Activated CD4-positive, alpha-beta T cell treated with anti-CD3 and anti-CD28 coated beads for 1 hour (primary cell): Measurements from ENCODE around the gene MAST4.

Experiments used
- DNase-seq: peaks from one replicate; pipeline ENCODE4 v3.0.0-alpha.2; 2020

MAST4 gene

DNA sequence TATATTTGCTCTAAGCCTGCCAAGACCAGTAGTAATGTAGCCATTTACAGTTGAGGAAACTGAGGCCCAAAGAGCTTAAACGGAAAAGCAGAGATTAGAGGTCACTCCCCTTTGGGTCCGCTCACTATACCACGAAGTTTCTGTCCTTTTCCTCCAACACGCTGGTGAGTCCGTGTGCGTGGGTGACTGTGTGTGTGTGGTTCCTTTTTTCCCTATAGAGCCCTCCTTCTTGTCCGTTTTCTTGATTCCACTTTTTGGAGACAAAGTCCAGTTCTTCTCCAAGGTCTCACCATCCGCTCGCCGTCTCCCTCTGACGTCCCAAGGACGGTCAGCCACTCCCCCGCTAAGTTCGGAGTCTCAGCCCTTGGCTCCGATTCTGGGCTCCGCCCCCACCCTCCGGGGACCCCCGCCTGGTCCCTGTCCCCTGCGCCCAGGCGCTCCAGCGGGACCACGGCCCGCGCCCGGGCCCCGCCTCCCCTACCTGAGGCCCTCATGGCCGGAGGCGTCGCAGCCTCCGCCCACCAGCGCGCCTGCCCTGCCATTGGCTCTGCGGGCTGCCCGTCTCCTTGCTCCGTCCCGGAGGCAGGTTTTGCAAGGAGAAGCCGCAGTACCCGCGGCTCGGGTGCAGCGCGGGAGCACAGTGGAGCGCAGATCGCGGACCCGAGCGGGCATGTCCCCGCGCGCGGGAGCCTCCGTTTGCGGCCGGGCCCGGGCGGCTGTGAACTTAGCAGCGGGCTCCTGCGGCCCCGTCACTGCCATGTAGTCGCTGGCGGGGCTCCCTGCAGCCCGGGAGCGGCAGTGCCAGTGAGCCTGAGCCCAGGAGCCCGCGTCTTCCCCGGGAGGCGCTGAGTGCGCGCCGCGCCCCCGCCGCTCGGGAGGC, at the start of gene MAST4:
MAST4 (plus strand) TSS at position 638 of the 880 bp plus-strand sequence. CDS start 263 bp downstream, outside the sequence.
- DNase-seq, result peak; percentile 9

- no peak for DNase-seq
Measured at GRCh38 chr5:66546541-66546940, 49.7 kb upstream of the MAST4 start.

DNA sequence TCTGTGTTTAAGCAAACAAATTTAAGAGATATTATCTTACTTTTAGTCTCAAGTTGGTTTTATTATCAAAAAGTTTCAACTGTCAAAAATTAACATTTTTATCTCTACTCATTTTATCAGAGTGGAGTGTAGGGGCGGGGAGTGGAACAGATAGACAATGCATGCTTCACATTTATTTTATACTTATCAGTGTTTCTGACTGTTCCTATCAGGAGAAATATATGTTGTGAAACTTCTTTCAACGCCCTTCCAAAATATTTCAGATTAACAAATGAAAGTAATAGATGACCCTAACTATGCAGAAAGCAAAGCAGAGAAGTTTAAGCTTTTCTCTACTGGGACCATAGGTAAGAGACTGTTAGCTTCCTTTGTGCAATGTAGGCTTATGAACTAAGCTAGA, 44.9 kb upstream of the MAST4 start:
- DNase-seq, result no peak

DNA sequence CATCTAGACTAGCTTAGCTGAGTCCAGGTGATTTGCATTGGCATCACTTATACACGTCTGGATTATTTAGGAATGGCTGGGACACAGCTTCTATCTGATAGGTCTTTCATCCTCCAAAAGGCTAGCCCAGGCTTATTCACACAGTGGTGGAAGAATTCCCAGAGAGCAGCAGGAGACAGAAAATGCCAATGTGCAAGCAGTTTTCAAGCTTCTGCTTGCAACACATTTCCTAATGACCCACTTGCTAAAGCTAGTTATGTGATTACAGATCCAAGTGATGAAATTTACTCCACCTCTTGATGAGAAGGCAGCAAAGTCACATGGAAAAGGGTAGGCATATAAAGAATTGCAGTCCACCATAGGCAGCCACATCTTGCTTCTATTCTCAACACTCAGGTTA, 44.2 kb upstream of the MAST4 start:
- no peak for DNase-seq

- DNase-seq, result no peak
Measured at GRCh38 chr5:66553368-66553912, 42.8 kb upstream of the MAST4 start.

- DNase-seq, result no peak
Measured at GRCh38 chr5:66553916-66554575, 42.1 kb upstream of the MAST4 start.

GRCh38 chr5:66554884-66555283, 41.3 kb upstream of the MAST4 start:
- no peak for DNase-seq

DNA sequence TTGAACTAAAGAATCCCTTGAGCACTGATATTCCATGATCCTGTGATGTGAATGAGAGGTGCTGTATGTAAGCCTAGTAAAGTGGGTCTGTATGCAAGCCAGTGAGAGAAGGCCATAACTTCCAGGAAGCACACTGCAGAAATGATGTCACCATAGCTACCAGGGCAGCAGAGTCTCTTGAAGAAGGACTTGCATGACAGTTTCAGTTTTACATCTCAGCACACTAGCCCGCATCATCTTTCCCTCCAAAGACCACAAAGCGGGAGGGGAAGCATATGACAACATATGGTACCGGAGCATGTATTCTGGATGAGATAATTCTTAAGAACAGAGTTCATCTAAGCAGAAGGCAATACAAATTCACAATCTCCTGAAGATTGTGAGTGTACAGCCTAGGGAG, 37.6 kb upstream of the MAST4 start:
- DNase-seq, result no peak

DNA sequence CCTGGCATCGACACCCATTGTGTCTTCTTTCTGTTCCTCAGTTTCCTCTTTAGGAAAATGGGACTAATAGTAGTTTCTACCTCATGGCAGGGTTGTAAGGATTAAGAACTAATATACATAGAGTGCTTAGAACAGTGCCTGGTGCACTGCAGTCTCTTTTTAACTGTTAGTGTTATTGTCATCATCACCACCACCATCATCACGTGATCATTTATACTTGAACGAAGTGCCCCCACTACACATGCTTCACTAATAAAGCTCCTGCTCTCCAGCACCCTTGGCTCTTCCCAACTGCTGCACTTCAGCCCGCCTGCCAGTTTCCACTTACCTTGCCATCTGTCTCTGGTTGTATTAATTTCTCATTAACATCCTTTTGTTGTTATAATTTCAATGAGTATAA, 35.8 kb upstream of the MAST4 start:
- DNase-seq, result no peak

DNA sequence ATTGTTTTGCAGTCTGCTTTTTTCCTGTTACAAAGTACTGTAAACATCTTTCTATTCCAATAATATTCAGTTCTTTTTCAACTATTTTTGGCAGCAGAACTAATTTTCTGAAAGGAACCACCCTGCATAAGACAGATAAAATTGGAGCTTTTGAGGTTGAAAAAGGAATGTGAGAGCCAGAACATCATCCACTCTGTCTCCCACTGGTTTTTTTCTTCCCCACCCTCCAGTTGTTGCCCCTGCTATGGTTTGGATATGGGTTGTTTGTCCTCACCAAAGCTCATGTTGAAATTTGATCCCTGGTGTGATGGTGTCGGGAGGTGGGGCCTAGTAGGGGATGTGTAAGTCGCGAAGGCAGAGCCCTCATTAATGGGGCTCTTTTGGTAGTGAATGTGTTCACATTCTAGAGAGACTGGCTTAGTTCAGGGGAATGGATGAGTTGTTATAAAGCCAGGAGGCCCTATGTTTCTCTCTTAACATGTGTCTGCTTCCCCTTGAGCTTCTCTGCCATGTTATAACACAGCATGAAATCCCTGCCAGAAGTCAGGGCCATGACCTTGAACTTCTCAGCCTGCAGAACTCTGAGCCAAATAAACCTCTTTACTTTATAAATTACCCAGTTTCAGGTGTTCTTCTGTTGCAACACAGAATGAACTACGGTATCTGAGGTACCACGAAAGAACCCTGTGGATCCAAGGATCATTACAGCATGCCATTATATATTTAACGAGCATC, 34.8 kb upstream of the MAST4 start:
- no peak for DNase-seq

DNA sequence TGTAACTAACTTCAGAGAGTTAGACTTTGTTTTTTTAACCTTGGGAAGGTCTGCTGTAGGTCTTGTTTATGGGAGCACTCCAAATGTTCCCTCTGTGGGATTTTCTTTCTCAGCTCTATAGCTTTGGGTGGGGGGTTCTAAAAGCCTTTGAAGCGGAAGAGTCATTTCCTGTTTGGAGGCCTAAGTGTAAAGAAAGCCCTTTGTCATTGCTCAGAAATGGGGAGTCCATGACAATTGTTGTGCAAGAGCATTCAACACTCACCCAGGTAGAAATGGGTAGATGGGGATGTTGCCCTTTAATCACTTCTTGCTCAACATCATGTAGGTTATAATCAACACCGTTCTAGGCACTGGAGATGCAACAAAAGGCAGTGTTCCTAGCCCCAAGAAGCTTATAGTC, 30.3 kb upstream of the MAST4 start:
- DNase-seq, result no peak

DNA sequence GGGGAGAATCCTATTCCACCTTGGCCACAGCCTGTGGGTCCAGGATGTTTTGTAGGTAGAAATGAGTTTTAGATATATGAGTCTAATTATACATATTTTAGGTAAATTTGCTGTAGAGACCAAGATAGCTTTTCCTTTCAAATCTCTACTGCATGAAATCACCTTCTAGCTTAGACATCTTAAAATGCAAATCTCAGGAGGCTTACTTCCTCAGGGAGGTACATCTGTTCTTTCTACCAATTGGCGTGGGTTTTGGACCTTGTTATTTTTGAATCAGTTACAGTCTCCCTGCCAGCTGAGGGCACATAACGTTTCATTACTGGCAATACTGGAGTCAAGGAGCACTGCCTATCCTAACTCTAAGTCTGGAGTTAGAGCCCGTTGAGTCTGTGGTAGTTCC, 28.7 kb upstream of the MAST4 start:
- no peak for DNase-seq

DNA sequence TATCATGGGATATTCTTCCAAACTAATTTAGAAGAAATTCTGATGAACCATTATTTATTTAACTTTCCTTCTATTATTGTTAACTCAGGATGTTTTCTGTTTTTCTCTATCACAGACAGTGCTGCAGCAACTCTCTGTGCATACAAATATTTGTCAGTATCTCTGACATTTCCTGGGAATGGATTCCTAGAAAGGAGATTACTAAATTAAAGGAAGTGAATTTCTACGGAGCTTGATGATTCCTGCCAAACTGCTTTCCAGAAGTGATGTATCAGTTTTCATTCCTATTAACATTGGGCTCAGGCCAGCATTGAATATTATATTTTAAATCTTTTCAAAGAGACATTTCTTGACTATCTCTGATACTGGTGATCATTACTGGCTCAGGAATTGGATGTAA, 26.0 kb upstream of the MAST4 start:
- DNase-seq, result no peak

DNA sequence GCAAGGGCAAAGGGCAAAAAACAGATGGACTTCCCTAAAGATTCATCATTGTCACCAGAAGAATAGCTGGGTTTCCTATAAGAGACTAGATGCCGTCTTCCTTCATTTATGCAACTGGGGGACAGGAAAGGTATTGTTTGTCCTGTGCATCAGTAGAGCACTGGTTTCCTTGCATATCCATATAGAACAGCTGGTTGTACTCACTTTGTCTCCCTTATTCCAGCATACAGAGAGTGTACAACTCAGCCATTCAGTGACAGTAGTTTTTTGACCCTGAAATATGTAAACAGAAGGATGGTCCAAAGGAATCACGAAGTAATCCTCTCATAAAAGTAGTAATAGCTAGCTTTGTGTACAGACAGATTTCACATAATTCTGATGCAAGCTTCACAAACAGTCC, 22.5 kb upstream of the MAST4 start:
- DNase-seq, result no peak

DNA sequence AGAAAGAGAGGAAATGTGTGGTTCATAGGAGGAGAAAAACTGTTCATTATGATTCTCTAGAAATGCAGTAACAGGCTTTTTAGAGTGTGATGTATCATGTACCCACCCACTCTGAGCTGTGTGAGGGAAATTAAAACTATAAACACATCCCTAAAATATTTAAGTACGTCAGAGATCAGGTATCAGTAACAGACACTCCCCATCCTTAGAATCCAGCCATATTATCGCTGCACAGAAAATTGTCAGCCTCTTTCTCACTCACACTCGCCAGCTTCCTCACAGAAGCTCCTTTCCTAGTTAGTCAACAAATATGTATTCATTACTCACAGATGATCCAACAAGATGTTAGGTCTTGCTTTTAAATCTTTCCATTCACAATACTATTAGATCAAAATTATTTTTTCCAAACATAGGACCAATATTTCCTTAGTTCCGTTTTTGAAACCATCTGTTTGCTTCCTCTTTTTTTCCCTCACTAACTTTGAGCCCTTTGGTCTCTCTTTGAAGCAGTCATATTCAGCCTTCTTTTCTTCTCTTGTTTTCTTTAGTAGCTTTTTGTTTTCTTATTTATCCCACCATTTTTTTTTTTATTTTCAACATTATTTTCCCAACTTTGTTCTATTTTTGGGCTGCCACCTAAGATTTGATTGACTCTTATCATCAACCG, 13.6 kb upstream of the MAST4 start:
- DNase-seq, result no peak

DNA sequence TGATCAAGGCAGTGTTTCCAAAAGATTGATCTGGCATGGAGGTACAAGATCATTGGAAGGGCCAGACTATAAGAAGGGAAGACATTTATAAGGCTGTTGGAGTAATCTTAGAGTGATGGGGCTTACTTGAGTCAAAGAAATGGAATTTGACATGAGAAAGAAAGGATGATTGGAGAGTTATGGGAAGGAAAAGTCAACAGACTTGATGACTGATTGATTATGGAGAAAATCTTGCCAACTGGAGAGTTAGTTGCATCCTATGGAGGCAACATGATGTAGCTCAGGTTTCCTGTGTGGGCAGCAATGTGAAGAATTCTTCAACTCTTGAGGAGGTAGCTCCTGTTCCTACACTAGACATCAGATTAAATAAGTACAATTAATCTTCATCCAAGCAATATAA, 10.9 kb upstream of the MAST4 start:
- no peak for DNase-seq

DNA sequence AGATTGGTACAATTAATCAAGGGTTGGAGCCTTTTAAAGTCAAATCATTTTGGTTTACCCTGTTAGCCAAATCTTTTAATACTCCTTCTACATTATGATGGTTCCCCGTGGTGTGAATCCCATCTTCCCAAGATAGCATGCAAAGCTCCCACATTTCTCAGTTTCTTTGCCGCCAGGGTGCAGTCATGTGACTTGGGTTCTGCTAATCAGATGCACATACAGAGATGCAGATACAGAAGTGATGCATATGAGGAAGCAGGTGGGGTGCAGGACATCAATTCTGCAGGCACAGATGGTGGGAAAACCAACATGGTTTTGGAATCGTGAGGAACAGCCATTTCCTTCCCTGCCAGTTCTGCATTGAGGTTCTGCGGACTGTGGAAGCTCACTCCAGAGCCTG, 8.4 kb upstream of the MAST4 start:
- DNase-seq, result no peak

DNA sequence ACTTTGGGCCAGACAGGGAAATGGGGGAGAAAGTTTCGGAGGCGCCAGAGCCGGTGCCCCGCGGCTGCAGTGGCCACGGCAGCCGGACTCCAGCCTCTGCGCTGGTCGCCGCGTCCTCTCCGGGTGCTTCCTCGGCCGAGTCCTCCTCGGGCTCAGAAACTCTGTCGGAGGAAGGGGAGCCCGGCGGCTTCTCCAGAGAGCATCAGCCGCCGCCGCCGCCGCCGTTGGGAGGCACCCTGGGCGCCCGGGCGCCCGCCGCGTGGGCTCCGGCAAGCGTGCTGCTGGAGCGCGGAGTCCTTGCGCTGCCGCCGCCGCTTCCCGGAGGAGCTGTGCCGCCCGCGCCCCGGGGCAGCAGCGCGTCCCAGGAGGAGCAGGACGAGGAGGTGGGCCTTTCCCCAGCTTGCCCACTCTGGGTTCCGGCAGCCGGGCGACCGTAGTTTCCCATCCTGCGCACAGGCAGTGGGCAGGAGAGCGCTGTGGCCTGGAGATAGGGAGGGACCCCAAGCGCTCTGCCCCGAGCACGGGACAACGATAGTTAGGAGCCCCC, 516 bp downstream of the MAST4 start:
- no peak for DNase-seq

DNA sequence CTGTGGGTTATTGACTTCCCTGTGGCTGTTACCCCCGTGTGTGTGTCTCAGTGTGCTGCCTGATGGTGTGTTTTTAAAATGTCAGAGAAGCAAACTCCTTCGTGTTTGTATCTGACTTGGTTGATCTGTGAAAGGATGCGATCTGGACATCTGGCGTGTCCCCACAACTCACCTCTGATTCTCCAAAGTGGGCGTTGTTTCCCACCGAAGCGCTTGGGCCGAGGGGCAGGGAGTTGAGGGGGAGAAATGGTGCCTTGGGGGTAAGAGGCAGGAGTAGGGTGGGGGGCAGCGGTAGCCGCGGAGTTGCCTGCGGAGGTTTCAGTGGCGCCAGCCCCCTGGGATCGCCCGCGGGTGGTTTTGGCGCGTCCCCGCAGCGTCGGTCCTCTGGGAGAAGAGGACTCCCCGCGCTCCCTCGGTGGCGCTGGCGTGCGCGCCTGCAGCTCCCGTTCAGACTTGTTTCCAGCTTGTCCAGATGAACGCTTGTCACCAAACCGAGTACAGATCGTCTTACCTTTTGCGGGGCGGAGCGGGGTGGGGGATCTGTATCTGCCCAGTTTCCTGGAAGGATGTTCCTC, 1.1 kb downstream of the MAST4 start:
- no peak for DNase-seq

GRCh38 chr5:66602621-66603020, 6.4 kb downstream of the MAST4 start:
- DNase-seq, result no peak

GRCh38 chr5:66603164-66603563, 7.0 kb downstream of the MAST4 start:
- DNase-seq, result no peak

GRCh38 chr5:66603881-66604280, 7.7 kb downstream of the MAST4 start:
- DNase-seq, result no peak
